ENCODE results near the gene TMEM222.

GRCh38 chr1:27293915-27294314 lies 28.0 kb upstream of the TMEM222 start:
- TF ChIP-seq CTCF (IDR thresholded peaks at IDR 0.05; ENCODE audit: insufficient read depth, low read length, poor library complexity, severe bottlenecking) (no peak), EZH2phosphoT487 (conservative IDR thresholded peaks at IDR 0.05; ENCODE audit: low read length) (no peak)
